Measurements from ENCODE around the gene MMP25. TPM values are rescaled to one million over a fixed set of nuclear protein-coding genes. Genes with fewer than 3 reads are reported as not detected.

The MMP25 gene
- total and polyA plus RNA-seq, 2 donors from 2014 or later: 0.65 to 1.7 TPM

GRCh38 chr16:3023669-3024478, 22.5 kb upstream of the MMP25 start, which contains the start of the genes HCFC1R1 and THOC6:
HCFC1R1 (minus strand) TSS chr16:3023942; CDS start chr16:3023941, 1 bp downstream.
THOC6 (plus strand) TSS chr16:3024035; CDS start chr16:3024327, 292 bp downstream.
- Histone ChIP-seq H3K4me3 (ENCODE audit: low read length in 3 of 3) (peak within 1 kb of the TSS; percentile 49 to 90 (median 67)), H3K9me3 (ENCODE audit: control insufficient read depth in 2 of 3, insufficient read depth in 1 of 3, low read length in 3 of 3) (no peaks in the 10 kb centered on the region), H3K4me1 (ENCODE audit: control insufficient read depth in 2 of 3, insufficient read depth in 2 of 3, low read depth in 1 of 3, low read length in 3 of 3) (peaks cover 0 to 23% (median 18%) of the 10 kb centered on the region in 3 donors), H3K9ac (ENCODE audit: low read length in 3 of 3) (peak within 1 kb of the TSS; percentile 37 to 89 (median 65)), H3K27me3 (ENCODE audit: control insufficient read depth, insufficient read depth, low read length) (peaks cover 2% of the 10 kb centered on the region), H3K36me3 (ENCODE audit: control insufficient read depth in 2 of 3, insufficient read depth in 3 of 3, low read length in 3 of 3) (peaks cover 2 to 5% (median 3%) of the 10 kb centered on the region in 3 donors), H3K27ac (ENCODE audit: low read depth in 2 of 2, low read length in 2 of 2) (peak within 1 kb of the TSS; percentile 98)
- DNase-seq (peak; percentile 97 to 99 (median 99)), FAIRE-seq (no peak)
- TF ChIP-seq CTCF (IDR thresholded peaks at IDR 0.05; ENCODE audit: borderline replicate concordance, extremely low read depth, insufficient read depth): no peak
- intact Hi-C loops (cut with DNase I): no loop called here

- FAIRE-seq (no peak), DNase-seq (no peak)
- intact Hi-C loops (cut with DNase I): no loop called here
- Histone ChIP-seq H3K4me3 (ENCODE audit: low read length in 3 of 3) (no peak overlapping the region), H3K4me1 (ENCODE audit: control insufficient read depth in 2 of 3, insufficient read depth in 2 of 3, low read depth in 1 of 3, low read length in 3 of 3) (peaks cover 0 to 23% (median 18%) of the 10 kb centered on the region in 3 donors), H3K9me3 (ENCODE audit: control insufficient read depth in 2 of 3, insufficient read depth in 1 of 3, low read length in 3 of 3) (no peaks in the 10 kb centered on the region), H3K27me3 (ENCODE audit: control insufficient read depth, insufficient read depth, low read length) (peaks cover 14% of the 10 kb centered on the region), H3K9ac (ENCODE audit: low read length in 3 of 3) (no peak overlapping the region), H3K36me3 (ENCODE audit: control insufficient read depth in 2 of 3, insufficient read depth in 3 of 3, low read length in 3 of 3) (peaks cover 2 to 5% (median 3%) of the 10 kb centered on the region in 3 donors), H3K27ac (ENCODE audit: low read depth in 2 of 2, low read length in 2 of 2) (no peak overlapping the region)
- no peak for TF ChIP-seq CTCF (IDR thresholded peaks at IDR 0.05; ENCODE audit: borderline replicate concordance, extremely low read depth, insufficient read depth)
Observed at GRCh38 chr16:3025032-3026002, 21.0 kb upstream of the MMP25 start.

GRCh38 chr16:3026003-3026378, 20.4 kb upstream of the MMP25 start:
- DNase-seq (no peak), FAIRE-seq (no peak)
- Histone ChIP-seq H3K36me3 (ENCODE audit: control insufficient read depth in 2 of 3, insufficient read depth in 3 of 3, low read length in 3 of 3) (peaks cover 2 to 5% (median 3%) of the 10 kb centered on the region in 3 donors), H3K4me3 (ENCODE audit: low read length in 3 of 3) (no peak overlapping the region), H3K4me1 (ENCODE audit: control insufficient read depth in 2 of 3, insufficient read depth in 2 of 3, low read depth in 1 of 3, low read length in 3 of 3) (peaks cover 0 to 18% (median 18%) of the 10 kb centered on the region in 3 donors), H3K27ac (ENCODE audit: low read depth in 2 of 2, low read length in 2 of 2) (no peak overlapping the region), H3K9ac (ENCODE audit: low read length in 3 of 3) (no peak overlapping the region), H3K27me3 (ENCODE audit: control insufficient read depth, insufficient read depth, low read length) (peaks cover 14% of the 10 kb centered on the region), H3K9me3 (ENCODE audit: control insufficient read depth in 2 of 3, insufficient read depth in 1 of 3, low read length in 3 of 3) (no peaks in the 10 kb centered on the region)
- no peak for TF ChIP-seq CTCF (IDR thresholded peaks at IDR 0.05; ENCODE audit: borderline replicate concordance, extremely low read depth, insufficient read depth)
- intact Hi-C loops (cut with DNase I): no loop called here
